ENCODE measurements around the gene SYNDIG1. TPM values are rescaled to one million over a fixed set of nuclear protein-coding genes. Genes with fewer than 3 reads are reported as not detected.

Gene SYNDIG1
- total RNA-seq, 1 experiment from 2014 or later = not detected

DNA sequence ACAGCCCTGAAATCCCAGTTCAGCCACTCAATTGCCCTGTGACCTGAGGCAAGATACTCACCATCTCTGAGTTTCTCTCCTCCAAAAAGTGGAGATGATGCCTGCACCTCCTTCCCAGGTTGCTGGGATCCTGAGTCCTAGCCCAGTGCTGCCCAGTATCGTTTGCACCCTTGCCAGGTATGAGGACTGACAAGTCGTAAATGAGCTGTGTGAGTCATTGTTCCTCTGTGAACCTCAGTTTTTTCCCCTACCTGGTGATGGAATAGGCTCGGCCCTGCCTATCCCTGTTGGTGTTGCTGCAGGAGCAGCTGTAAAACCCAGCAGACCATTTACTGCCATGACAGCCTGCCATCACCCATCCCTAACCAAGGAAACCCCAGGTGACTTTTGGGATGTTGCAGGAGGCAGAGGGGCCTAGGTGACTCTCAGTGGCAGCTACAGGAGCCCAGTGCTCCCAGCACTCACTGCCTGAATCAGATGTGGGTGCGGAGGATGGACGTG, 229.3 kb downstream of the SYNDIG1 start:
- Mint-ChIP-seq H3K9me3 (ENCODE audit: low read depth, unreplicated experiment) (no peaks in the 10 kb centered on the region), H3K4me1 (ENCODE audit: low read depth, unreplicated experiment) (no peaks in the 10 kb centered on the region), H3K4me3 (ENCODE audit: low read depth, unreplicated experiment) (no peak overlapping the region), H3K36me3 (ENCODE audit: insufficient read depth, unreplicated experiment) (no peaks in the 10 kb centered on the region), H3K27ac (ENCODE audit: unreplicated experiment) (no peak overlapping the region), H3K27me3 (ENCODE audit: unreplicated experiment) (peaks cover 42% of the 10 kb centered on the region)
- DNase-seq = no peak
- CTCF ChIA-PET = no interaction called here
- intact Hi-C loops (cut with micrococcal nuclease; ENCODE audit: unreplicated experiment) = no loop called here
- TF ChIP-seq, protein P1, sequence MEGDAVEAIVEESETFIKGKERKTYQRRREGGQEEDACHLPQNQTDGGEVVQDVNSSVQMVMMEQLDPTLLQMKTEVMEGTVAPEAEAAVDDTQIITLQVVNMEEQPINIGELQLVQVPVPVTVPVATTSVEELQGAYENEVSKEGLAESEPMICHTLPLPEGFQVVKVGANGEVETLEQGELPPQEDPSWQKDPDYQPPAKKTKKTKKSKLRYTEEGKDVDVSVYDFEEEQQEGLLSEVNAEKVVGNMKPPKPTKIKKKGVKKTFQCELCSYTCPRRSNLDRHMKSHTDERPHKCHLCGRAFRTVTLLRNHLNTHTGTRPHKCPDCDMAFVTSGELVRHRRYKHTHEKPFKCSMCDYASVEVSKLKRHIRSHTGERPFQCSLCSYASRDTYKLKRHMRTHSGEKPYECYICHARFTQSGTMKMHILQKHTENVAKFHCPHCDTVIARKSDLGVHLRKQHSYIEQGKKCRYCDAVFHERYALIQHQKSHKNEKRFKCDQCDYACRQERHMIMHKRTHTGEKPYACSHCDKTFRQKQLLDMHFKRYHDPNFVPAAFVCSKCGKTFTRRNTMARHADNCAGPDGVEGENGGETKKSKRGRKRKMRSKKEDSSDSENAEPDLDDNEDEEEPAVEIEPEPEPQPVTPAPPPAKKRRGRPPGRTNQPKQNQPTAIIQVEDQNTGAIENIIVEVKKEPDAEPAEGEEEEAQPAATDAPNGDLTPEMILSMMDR (IDR thresholded peaks at IDR 0.05; ENCODE audit: unreplicated experiment) = no peak
- no TSS peak for BruUV-seq (replicated peaks)

DNA sequence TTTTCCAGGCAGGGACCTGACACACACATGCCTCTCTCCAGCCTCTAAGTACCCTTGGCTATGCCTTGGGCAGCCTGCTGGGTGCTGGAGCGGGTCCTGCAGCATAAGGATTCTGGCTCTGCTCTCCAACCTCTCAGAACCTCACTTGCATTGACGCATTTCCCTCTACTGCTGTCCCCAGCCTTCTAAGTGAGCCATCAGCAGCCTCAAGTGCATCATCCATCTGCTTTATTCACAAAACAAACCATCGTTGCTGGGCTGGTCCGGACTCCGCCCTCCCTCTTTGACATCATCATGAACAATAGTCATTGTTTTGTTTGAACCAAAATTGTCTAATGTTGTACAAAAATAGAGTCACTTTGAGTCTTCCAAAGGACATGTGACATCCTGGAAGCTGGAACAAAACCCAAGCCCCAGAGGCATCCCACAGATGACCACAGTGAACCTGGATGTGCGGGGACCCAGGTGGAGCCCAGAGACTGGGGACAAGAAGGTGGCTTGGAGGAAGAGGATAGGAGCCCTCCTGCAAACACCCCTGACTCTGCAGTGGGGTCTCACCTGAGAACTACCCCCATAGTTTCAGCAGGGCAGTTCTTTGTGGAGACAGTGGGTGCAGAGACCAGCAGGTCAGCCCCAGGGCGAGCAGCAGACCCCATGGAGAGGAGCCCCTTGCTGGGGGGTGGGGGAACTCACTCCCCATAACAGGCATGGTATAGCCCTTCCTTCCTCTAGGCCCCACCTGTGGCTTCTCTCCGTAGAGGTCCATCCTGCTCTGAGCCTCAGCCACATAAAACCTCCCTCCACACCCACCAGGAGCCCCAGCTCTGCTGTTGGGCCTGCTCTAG, 230.1 kb downstream of the SYNDIG1 start:
- TF ChIP-seq, protein P1 (IDR thresholded peaks at IDR 0.05; ENCODE audit: unreplicated experiment) = no peak

DNA sequence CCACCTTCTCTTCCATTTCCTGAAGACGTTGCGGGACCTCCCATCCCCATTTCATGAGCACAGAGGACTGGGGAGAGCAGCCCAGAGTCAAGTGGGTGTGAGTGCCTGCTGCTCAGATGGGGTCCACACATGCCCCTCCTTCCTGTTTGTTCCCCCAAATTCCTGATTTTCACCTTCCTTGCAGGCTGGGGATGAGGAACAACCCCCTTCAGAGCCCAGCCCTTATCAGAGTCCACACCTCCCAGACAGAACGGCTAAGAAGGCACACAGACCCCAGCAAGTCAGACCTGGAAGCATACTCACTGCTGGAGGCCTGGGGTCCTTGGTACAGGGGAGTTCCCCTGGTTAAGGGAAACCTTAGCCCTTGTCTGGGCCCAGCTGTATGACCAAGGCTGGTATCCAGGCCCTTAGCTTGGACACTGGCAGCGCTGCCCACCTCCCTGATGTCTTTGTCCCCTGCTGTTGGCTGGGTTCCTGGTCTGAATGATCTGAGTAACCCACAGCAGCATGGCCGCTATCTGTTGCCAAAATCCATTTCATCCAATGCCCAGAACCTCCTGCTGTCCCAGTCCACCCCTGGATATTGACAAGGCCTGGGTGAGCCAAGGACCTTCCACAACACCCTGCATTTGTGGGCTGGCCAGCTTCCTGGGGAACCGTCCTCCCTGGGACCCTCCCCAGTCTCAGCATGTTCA, 230.9 kb downstream of the SYNDIG1 start:
- TF ChIP-seq, protein P1 (IDR thresholded peaks at IDR 0.05; ENCODE audit: unreplicated experiment) = no peak
- DNase-seq = no peak
- intact Hi-C loops (cut with micrococcal nuclease; ENCODE audit: unreplicated experiment) = no loop called here
- Mint-ChIP-seq H3K27me3 (ENCODE audit: unreplicated experiment) (peaks cover 27% of the 10 kb centered on the region), H3K4me1 (ENCODE audit: low read depth, unreplicated experiment) (no peaks in the 10 kb centered on the region), H3K9me3 (ENCODE audit: low read depth, unreplicated experiment) (no peaks in the 10 kb centered on the region), H3K36me3 (ENCODE audit: insufficient read depth, unreplicated experiment) (no peaks in the 10 kb centered on the region), H3K4me3 (ENCODE audit: low read depth, unreplicated experiment) (no peak overlapping the region), H3K27ac (ENCODE audit: unreplicated experiment) (no peak overlapping the region)
- BruUV-seq (replicated peaks) = no TSS peak
- CTCF ChIA-PET = no interaction called here

More for the DNA sequence above, 230.1 kb downstream of the SYNDIG1 start:
- no peaks in the 10 kb centered on the region for H3K4me1 Mint-ChIP-seq (ENCODE audit: low read depth, unreplicated experiment)
- no peak for DNase-seq
- no peaks in the 10 kb centered on the region for H3K9me3 Mint-ChIP-seq (ENCODE audit: low read depth, unreplicated experiment)
- no TSS peak for BruUV-seq (replicated peaks)
- CTCF ChIA-PET = no interaction called here
- intact Hi-C loops (cut with micrococcal nuclease; ENCODE audit: unreplicated experiment) = no loop called here
- no peaks in the 10 kb centered on the region for H3K36me3 Mint-ChIP-seq (ENCODE audit: insufficient read depth, unreplicated experiment)
- H3K27me3 Mint-ChIP-seq (ENCODE audit: unreplicated experiment) = peaks cover 34% of the 10 kb centered on the region
- no peak overlapping the region for H3K4me3 Mint-ChIP-seq (ENCODE audit: low read depth, unreplicated experiment)
- no peak overlapping the region for H3K27ac Mint-ChIP-seq (ENCODE audit: unreplicated experiment)

DNA sequence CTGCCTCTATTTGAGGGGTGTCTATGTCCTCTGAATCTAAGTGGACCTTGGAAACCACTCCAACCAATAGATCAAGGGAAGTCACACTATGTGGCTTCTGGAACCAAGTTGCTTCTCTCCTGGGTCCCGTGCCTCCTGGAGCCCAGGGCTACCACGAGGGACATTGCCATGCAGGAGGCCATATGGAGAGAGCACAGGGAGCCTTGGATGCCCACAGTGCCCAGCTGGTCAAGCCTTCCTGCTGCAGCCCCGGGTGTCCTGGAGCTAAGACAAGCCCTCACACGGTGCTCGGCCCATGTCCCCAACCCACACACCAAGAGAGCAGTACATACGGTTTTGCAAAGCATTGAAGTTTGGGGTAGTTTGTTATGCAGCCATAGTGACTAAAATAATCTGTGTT, 231.6 kb downstream of the SYNDIG1 start:
- CTCF ChIA-PET = no interaction called here
- Mint-ChIP-seq H3K4me1 (ENCODE audit: low read depth, unreplicated experiment) (no peaks in the 10 kb centered on the region), H3K9me3 (ENCODE audit: low read depth, unreplicated experiment) (no peaks in the 10 kb centered on the region), H3K4me3 (ENCODE audit: low read depth, unreplicated experiment) (no peak overlapping the region), H3K27ac (ENCODE audit: unreplicated experiment) (no peak overlapping the region), H3K27me3 (ENCODE audit: unreplicated experiment) (peaks cover 19% of the 10 kb centered on the region), H3K36me3 (ENCODE audit: insufficient read depth, unreplicated experiment) (no peaks in the 10 kb centered on the region)
- no TSS peak for BruUV-seq (replicated peaks)
- DNase-seq = no peak
- TF ChIP-seq, protein P1 (IDR thresholded peaks at IDR 0.05; ENCODE audit: unreplicated experiment) = no peak
- intact Hi-C loops (cut with micrococcal nuclease; ENCODE audit: unreplicated experiment) = no loop called here
